Esophagus squamous epithelium (tissue), 5 donors: ENCODE measurements around the gene KLF18. TPM values are rescaled to one million over a fixed set of nuclear protein-coding genes. Genes with fewer than 3 reads are reported as not detected.
"Not testable (repeated sequence)": the region's sequence is repeated elsewhere in the genome, so short reads cannot be mapped to it uniquely, and the experiment has no call there.

Experiments
- DNase-seq: peaks from one replicate; lab custom pipeline; 2025; lab: John Stamatoyannopoulos, UW
- H3K27ac ChIP-seq, 4 donors: fragments of 200-600 bp; sonication (generic); one replicate each; pipeline ENCODE4 v1.5.1; 2016 to 2019; ENCODE audit warnings: mild to moderate bottlenecking in 1 of 4
- H3K27me3 ChIP-seq, 4 donors: fragments of 200-600 bp; sonication (generic); 1 replicate in 3 of 4; 2 replicates in 1 of 4; pipeline versions ENCODE4 v1.5.1 to v1.6.0; 2017 to 2021; ENCODE audit warnings: antibody characterized with exemption in 1 of 4
- H3K36me3 ChIP-seq, 3 donors: fragments of 200-600 bp; sonication (generic); one replicate each; pipeline ENCODE4 v1.5.1; 2016 to 2019
- H3K4me1 ChIP-seq, 3 donors: fragments of 200-600 bp; sonication (generic); one replicate each; pipeline ENCODE4 v1.5.1; 2017 to 2019
- H3K4me3 ChIP-seq, 4 donors: fragments of 200-600 bp; sonication (generic); 1 replicate in 3 of 4; 2 replicates in 1 of 4; pipeline ENCODE4 v1.5.1; 2016 to 2019; ENCODE audit warnings: mild to moderate bottlenecking in 2 of 4, moderate library complexity in 1 of 4
- H3K9me3 ChIP-seq, 3 donors: fragments of 200-600 bp; sonication (generic); one replicate each; pipeline ENCODE4 v1.5.1; 2016 to 2019
- POLR2A ChIP-seq, 4 donors: fragments of 450-650 bp; IDR thresholded peaks; one replicate each; pipeline ENCODE4 v1.6.1; 2017; ENCODE audit warnings: antibody characterized with exemption in 4 of 4, mild to moderate bottlenecking in 4 of 4, moderate library complexity in 3 of 4
- WGBS, 2 donors: methylation state at CpG; one replicate each; pipeline ENCODE4 v1.1.5; 2018; 5-methylcytosine and 5-hydroxymethylcytosine counted together
- intact Hi-C: fragments of 100-400 bp; cut with DNase I; formaldehyde crosslinking; loops from one replicate; pipeline ENCODE4 v1.15.0; 2022
- total RNA-seq, 4 donors: library from RNA; depleted of rRNA; stranded (reverse); fragments of >200 nt; gene quantifications; one replicate each; pipeline ENCODE4 v1.1.0, GENCODE V29; 2016
- TF ChIP-seq, protein P1 (sequence below), 6 experiments: fragments of 450-650 bp in 4 of 6; fragments of 200-600 bp in 2 of 6; sonication (generic) in 2 of 6; IDR thresholded peaks; one replicate each; pipeline ENCODE4 v1.5.1; 2016 to 2019; ENCODE audit warnings: antibody characterized with exemption in 6 of 6, mild to moderate bottlenecking in 4 of 6, moderate library complexity in 4 of 6
- donor health status: DM: yes; HTN: yes; CAD: no.

KLF18 gene
- total RNA-seq, 4 donors from 2014 or later, result not detected

DNA sequence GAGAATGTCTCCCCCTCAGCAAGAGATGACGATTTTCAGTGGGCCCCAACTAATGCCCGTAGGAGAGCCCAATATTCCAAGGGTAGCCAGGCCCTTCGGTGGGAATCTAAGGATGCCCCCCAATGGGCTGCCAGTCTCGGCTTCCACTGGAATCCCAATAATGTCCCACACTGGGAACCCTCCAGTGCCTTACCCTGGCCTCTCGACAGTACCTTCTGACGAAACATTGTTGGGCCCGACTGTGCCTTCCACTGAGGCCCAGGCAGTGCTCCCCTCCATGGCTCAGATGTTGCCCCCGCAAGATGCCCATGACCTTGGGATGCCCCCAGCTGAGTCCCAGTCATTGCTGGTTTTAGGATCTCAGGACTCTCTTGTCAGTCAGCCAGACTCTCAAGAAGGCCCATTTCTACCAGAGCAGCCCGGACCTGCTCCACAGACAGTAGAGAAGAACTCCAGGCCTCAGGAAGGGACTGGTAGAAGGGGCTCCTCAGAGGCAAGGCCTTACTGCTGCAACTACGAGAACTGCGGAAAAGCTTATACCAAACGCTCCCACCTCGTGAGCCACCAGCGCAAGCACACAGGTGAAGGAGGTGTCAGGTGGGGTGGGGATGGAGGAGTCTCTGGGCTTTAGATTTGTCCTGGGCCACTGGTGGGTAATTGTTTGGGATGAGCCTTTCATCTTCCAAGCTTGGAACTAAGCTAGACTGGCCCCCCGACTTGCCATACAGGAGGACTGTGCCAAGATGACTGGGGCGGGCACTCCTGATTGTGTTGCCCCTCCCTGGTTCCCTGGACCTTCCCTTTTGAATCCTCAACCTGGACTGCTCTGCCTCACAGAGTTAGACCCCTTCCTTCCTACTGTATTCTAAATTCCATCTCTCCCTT lies 11.6 kb downstream of the KLF18 start:
- no peaks in the 10 kb centered on the region for H3K36me3 ChIP-seq
- no peak for TF ChIP-seq POLR2A (IDR thresholded peaks at IDR 0.05)
- TF ChIP-seq, protein P1, sequence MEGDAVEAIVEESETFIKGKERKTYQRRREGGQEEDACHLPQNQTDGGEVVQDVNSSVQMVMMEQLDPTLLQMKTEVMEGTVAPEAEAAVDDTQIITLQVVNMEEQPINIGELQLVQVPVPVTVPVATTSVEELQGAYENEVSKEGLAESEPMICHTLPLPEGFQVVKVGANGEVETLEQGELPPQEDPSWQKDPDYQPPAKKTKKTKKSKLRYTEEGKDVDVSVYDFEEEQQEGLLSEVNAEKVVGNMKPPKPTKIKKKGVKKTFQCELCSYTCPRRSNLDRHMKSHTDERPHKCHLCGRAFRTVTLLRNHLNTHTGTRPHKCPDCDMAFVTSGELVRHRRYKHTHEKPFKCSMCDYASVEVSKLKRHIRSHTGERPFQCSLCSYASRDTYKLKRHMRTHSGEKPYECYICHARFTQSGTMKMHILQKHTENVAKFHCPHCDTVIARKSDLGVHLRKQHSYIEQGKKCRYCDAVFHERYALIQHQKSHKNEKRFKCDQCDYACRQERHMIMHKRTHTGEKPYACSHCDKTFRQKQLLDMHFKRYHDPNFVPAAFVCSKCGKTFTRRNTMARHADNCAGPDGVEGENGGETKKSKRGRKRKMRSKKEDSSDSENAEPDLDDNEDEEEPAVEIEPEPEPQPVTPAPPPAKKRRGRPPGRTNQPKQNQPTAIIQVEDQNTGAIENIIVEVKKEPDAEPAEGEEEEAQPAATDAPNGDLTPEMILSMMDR (IDR thresholded peaks at IDR 0.05), result no peak
- 83 to 94% methylated on average over 13 to 14 of the region's 16 CpGs for WGBS, 2 donors
- no peak overlapping the region for H3K27ac ChIP-seq
- no peaks in the 10 kb centered on the region for H3K4me1 ChIP-seq
- peaks cover 0 to 7% (median 0%) of the 10 kb centered on the region in 4 donors for H3K27me3 ChIP-seq
- no peak overlapping the region for H3K4me3 ChIP-seq
- no peak for DNase-seq
- H3K9me3 ChIP-seq, result no peaks in the 10 kb centered on the region
- intact Hi-C loops, result no loop called here

DNA sequence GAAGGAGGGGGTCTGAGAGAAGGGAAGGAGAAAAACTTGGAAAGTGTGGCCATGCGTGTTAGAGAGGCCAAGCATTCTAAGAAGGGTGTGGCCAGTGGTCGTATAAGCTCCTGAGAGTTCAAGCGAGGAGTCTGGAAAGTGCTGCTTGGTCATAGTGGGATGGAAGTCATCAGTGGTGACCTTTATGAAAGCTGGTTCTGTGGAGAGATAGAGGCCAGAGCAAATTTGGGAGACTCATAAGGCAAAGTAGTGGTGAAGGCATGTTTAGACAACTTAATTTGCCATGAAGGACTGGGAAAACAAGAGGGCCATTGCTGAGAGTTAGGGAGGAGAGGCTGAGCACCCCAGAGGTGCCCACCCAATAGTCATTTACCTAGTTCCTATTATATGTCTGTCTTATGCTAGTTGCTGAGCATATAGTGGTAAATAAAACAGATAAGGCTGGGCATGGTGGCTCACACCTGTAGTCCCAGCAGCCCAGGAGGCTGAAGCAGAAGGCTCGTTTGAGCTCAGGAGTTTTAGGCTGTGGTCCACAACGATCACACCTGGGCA lies 21.0 kb downstream of the KLF18 start:
- WGBS, 2 donors, result 71 to 75% methylated on average over 5 of the region's 5 CpGs
- no peaks in the 10 kb centered on the region for H3K9me3 ChIP-seq
- TF ChIP-seq, protein P1 (IDR thresholded peaks at IDR 0.05), result no peak
- no peak for TF ChIP-seq POLR2A (IDR thresholded peaks at IDR 0.05)
- H3K4me3 ChIP-seq, result no peak overlapping the region
- no peaks in the 10 kb centered on the region for H3K36me3 ChIP-seq
- H3K27me3 ChIP-seq, result peaks cover 0 to 12% (median 0%) of the 10 kb centered on the region in 4 donors
- no peak overlapping the region for H3K27ac ChIP-seq
- no peak for DNase-seq
- H3K4me1 ChIP-seq, result no peaks in the 10 kb centered on the region
- intact Hi-C loops, result no loop called here

DNA sequence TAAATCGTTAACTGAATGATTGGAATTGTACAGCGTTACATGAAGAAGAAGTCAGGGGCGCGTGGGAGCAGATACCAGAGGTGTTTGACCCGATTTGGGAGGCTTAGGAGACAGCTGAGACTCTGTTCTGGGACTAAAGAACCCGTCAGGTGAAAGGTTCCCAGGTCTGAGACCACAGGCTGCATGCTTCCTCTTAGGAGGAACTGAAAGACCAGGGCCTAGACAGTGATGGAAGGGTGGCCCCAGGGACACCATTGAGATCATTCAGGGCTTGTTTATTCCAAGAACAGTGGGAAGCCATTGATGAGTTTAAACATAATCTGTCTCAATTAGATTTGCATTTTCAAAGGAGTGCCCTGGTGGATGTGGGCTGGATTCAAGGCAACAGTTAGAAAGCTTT lies 21.9 kb downstream of the KLF18 start:
- no peak overlapping the region for H3K27ac ChIP-seq
- H3K36me3 ChIP-seq, result no peaks in the 10 kb centered on the region
- intact Hi-C loops, result no loop called here
- 76 to 78% methylated on average over 6 of the region's 6 CpGs for WGBS, 2 donors
- H3K4me3 ChIP-seq, result no peak overlapping the region
- TF ChIP-seq POLR2A (IDR thresholded peaks at IDR 0.05), result no peak
- TF ChIP-seq, protein P1 (IDR thresholded peaks at IDR 0.05), result no peak
- peaks cover 0 to 12% (median 0%) of the 10 kb centered on the region in 4 donors for H3K27me3 ChIP-seq
- no peaks in the 10 kb centered on the region for H3K9me3 ChIP-seq
- no peaks in the 10 kb centered on the region for H3K4me1 ChIP-seq
- DNase-seq, result no peak

DNA sequence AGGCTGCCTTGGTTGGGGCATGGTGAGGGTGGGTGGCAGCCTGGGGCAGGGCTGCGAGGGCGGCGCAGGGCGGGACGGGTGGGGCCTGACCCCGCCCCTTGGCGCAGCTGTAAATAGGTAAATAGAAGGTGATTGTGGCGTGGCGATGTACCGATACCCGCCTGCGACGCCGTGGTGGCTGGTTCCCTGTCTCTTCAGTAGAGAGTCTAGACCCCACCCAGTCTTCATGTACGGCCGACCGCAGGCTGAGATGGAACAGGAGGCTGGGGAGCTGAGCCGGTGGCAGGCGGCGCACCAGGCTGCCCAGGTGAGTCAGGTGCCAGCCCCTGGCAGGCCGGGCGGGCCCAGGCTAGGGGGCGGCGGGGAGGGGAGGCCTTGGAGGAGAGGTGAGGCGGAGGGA lies 22.7 kb downstream of the KLF18 start, which contains the start of gene KLF17:
Gene KLF17 (plus strand): TSS at position 140 of the 400 bp plus-strand sequence. CDS start 87 bp downstream, at position 227.
- no peaks in the 10 kb centered on the region for H3K4me1 ChIP-seq
- no peak for DNase-seq
- no peaks in the 10 kb centered on the region for H3K36me3 ChIP-seq
- no peak within 1 kb of the TSS for H3K27ac ChIP-seq
- intact Hi-C loops, result no loop called here
- H3K4me3 ChIP-seq, result no peak within 1 kb of the TSS
- H3K27me3 ChIP-seq, result peaks cover 0 to 12% (median 0%) of the 10 kb centered on the region in 4 donors
- 91 to 94% methylated on average over 15 to 18 of the region's 25 CpGs for WGBS, 2 donors
- TF ChIP-seq, protein P1 (IDR thresholded peaks at IDR 0.05), result no peak
- TF ChIP-seq POLR2A (IDR thresholded peaks at IDR 0.05), result no peak
- no peaks in the 10 kb centered on the region for H3K9me3 ChIP-seq

DNA sequence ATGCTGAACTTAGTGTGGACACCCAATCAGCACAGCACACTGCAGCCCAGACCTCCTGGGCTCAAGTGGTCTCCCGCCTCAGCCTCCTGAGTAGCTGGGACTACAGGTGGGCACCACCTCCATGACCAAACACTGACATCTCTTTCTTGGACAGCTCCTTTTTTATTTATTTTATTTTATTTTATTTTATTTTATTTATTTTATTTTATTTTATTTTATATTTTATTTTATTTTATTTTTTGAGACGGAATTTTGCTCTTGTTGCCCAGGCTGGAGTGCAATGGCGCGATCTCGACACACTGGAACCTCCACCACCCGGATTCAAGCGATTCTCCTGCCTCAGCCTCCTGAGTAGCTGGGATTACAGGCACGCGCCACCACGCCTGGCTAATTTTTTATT lies 24.2 kb downstream of the KLF18 start:
- DNase-seq, H3K4me3 ChIP-seq, H3K4me1 ChIP-seq, intact Hi-C loops, H3K36me3 ChIP-seq, H3K27ac ChIP-seq, H3K27me3 ChIP-seq, H3K9me3 ChIP-seq: not testable (repeated sequence)
- 96 to 99% methylated on average over 8 to 9 of the region's 10 CpGs for WGBS, 2 donors
